IPS DF 6.9 (cell line): Measurements from ENCODE around the gene SRRM2.

ENCODE experiments used
- DNase-seq: peaks from one replicate; pipeline ENCODE4 v3.0.0-alpha.2; 2013; ENCODE audit warnings: low read depth, low spot score
- H3K27ac ChIP-seq: one replicate; pipeline ENCODE4 v1.5.1; 2013; ENCODE audit warnings: low read length, control low read depth
- H3K27me3 ChIP-seq: 2 replicates; pipeline ENCODE4 v1.6.1; 2013; ENCODE audit warnings: mild to moderate bottlenecking, low read length; ENCODE audit not compliant: control insufficient read depth, insufficient read depth
- H3K36me3 ChIP-seq: 2 replicates; pipeline ENCODE4 v1.6.1; 2013; ENCODE audit warnings: low read length; ENCODE audit not compliant: control insufficient read depth, insufficient read depth
- H3K4me1 ChIP-seq: 2 replicates; pipeline ENCODE4 v1.6.1; 2013; ENCODE audit warnings: low read length; ENCODE audit not compliant: control insufficient read depth, insufficient read depth
- H3K4me3 ChIP-seq: 2 replicates; pipeline ENCODE4 v1.5.1; 2013; ENCODE audit warnings: mild to moderate bottlenecking, low read length
- H3K9me3 ChIP-seq: 2 replicates; pipeline ENCODE4 v1.6.1; 2013; ENCODE audit warnings: low read length, inconsistent platforms; ENCODE audit not compliant: control insufficient read depth, insufficient read depth
- WGBS: extraction: QIAGEN DNeasy Blood & Tissue Kit; methylation state at CpG from one replicate; pipeline ENCODE4 v1.1.7; 2013; ENCODE audit warnings: mixed read lengths, missing lambda C conversion rate; ENCODE audit not compliant: insufficient read length, insufficient coverage; 5-methylcytosine and 5-hydroxymethylcytosine counted together

SRRM2 gene

DNA sequence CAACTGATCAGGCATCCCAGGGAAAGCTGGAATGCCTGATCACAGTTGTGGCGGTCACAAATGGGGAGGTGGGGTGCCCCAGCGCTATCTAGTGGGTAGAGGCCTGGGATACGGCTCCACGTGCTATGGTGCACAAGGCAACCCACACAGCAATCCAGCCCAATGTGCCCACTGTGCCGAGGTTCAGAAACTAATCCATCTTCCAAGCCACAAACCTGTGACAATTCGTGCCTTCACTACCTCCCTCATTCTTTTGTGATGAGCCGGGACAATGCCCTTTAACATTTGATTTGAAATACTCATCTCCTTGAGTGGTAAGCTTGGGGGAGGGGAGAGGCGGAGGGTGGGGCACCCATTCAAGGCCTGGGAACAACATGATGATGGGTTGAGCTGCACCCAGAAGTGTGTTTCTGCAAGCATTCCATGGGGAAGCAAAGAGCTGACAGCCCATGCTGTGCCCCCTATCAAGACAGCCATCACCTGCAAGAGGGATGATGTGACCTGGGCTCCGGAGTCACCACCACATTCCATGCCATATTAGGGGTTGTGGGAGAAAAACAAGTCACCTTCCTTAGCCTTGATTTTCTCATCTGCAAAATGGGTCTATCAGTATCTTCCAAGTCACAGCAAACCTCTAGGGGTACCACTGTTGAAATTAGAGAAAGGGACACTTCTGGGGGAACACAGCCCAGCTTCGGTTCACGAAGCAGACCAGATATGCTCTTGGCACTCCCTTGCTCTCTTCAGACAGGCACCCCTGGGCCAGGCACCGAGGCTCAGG is 20.9 kb downstream of the SRRM2 start:
- peaks cover 46% of the 10 kb centered on the region for H3K36me3 ChIP-seq
- WGBS = no CpG with 5 or more reads among the region's 12 CpGs

DNA sequence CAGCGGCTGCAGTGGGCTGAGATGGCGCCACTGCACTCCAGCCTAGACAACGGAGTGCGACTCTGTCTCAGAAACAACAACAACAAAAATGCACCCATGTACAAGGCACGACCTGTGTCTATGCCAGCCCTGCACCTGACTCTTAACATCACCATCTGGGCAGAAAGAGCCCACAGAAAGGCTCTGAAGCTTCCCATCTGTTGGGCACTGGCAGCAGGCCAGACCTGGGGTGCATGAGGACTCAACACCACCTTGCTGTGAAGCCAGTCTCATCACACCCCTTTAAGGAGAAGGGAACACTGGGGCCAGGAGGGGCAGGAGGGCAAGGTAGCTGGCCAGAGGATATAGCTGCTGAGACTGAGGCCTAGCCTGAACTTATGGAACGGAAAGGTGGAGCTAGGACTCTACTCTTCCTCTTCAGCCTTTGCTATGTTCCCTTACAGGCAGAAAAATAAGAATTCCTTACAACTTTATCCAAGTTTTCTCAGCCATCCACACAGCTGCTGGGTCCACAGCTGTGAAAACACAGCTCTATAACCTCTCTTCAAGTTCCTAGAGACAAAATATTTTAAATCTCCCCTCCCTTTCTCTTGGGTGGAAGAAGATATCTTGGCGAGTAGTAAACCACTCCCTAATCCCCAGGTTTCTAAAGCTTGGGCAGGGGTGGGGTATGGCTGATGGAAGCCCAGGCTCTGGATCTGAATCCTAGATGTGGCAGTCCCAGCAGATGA is 21.9 kb downstream of the SRRM2 start:
- Histone ChIP-seq H3K27me3 (no peaks in the 10 kb centered on the region), H3K27ac (no peak overlapping the region), H3K9me3 (no peaks in the 10 kb centered on the region), H3K4me1 (peaks cover 5% of the 10 kb centered on the region), H3K36me3 (peaks cover 37% of the 10 kb centered on the region), H3K4me3 (no peak overlapping the region)
- WGBS = no CpG with 5 or more reads among the region's 7 CpGs
- no peak for DNase-seq

More for the DNA sequence above, 20.9 kb downstream of the SRRM2 start:
- H3K9me3 ChIP-seq = no peaks in the 10 kb centered on the region
- DNase-seq = no peak
- no peak overlapping the region for H3K27ac ChIP-seq
- H3K4me1 ChIP-seq = no peaks in the 10 kb centered on the region; the same call in none of the 2 replicates
- no peaks in the 10 kb centered on the region for H3K27me3 ChIP-seq
- H3K4me3 ChIP-seq = no peak overlapping the region

DNA sequence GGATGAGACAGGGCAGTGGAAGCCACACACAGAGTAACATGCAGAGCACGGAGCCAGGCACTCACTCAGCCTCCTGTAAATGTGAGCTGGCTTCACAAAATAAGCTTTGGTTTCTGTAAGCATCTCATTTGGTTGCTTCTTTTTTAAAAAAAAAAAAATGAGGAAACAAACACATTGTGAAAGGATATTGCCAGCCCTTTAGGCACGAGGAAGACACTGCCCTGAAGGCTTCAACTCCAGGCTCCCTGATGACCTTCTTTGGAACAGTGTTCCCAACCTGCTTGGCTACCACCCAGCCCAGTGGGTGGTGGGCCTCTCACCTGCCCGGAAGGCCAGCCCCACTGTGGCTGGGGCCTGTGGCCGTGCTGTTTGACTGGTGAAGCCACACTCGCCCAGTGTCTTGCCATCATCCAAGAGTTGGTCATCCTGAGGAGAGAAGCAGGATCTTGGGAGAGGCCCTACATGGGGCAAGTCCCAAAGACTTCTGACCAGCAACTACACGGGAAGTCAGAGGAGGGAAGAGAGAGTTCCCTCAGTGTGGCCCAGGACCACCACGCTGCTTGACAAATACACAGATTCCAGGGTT is 22.8 kb downstream of the SRRM2 start:
- Histone ChIP-seq H3K4me1 (peaks cover 5% of the 10 kb centered on the region), H3K27me3 (no peaks in the 10 kb centered on the region), H3K9me3 (no peaks in the 10 kb centered on the region), H3K4me3 (no peak overlapping the region), H3K27ac (no peak overlapping the region), H3K36me3 (peaks cover 28% of the 10 kb centered on the region)
- DNase-seq = no peak
- no CpG with 5 or more reads among the region's 7 CpGs for WGBS

DNA sequence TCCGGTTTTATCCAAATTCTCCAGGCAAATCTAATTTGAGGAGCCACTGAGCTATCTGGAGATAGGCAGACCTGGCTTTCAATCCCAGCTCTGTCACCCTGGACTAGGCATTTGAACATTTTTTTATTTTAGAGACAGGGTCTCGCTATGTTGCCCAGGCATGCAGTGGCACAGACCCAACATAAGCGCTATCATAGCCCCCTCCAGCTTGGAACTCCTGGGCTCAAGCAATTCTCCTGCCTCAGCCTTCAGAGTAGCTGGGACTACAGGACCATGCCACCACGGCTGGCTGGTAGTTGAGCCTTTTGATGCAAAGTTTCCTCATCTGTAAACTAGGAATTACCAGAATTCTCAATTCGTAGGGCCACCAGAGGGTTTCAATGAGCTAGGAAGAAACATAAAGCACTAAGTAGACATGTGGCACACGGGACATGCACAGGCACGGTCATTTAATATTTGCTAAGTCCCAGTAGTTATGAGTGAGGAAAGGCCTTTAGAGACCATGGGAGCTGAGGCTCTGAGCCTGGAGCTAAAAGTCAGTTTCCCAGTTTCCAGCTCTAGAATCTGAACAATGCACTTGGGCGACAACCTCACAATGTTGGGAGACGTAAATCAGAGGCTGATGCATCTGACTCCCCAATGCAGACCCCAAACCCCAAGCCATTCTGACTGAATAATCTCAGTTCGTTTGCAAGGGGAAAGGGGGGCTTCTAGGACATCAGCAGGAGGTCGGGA is 23.5 kb downstream of the SRRM2 start:
- peaks cover 22% of the 10 kb centered on the region for H3K36me3 ChIP-seq
- H3K9me3 ChIP-seq = no peaks in the 10 kb centered on the region
- H3K4me1 ChIP-seq = peaks cover 5% of the 10 kb centered on the region
- H3K4me3 ChIP-seq = peak overlapping the region; percentile 95; the same call in 1 of the 2 replicates
- no CpG with 5 or more reads among the region's 11 CpGs for WGBS
- no peaks in the 10 kb centered on the region for H3K27me3 ChIP-seq
- H3K27ac ChIP-seq = no peak overlapping the region
- DNase-seq = no peak

DNA sequence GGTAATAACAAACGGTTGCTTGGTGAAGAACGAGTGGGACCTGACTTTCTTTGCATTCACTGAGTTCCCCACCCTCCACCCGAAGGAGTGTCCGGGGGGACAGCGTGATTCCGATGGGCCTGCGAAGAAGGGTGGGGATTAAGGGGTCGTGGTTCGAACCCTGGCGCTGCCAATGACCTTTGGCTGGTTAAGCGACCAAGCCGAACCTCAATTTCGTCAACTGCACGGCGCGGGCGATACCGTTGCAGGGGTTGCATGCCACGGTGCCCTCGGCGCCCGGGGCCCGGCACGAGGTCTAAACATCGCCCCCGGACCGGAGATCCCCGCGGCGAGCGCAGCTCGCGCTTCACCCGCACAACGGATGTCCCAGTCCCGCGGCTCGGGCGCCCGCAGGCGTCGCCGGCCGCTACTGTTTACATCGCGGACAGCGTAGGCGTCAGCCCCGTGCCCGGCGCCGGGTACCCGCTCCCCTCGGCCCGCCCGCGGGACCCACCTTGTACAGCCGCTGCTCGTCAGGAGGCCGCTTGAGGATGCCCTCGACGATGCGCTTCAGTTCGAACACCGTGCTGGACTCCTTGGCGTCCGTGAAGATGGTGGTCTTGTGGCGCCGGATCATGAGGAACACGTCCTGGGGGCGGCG is 24.2 kb downstream of the SRRM2 start:
- DNase-seq = no peak
- no CpG with 5 or more reads among the region's 72 CpGs for WGBS
- Histone ChIP-seq H3K4me1 (peaks cover 5% of the 10 kb centered on the region), H3K27ac (no peak overlapping the region), H3K27me3 (no peaks in the 10 kb centered on the region), H3K36me3 (peaks cover 15% of the 10 kb centered on the region), H3K9me3 (no peaks in the 10 kb centered on the region), H3K4me3 (peak overlapping the region; percentile 95)

DNA sequence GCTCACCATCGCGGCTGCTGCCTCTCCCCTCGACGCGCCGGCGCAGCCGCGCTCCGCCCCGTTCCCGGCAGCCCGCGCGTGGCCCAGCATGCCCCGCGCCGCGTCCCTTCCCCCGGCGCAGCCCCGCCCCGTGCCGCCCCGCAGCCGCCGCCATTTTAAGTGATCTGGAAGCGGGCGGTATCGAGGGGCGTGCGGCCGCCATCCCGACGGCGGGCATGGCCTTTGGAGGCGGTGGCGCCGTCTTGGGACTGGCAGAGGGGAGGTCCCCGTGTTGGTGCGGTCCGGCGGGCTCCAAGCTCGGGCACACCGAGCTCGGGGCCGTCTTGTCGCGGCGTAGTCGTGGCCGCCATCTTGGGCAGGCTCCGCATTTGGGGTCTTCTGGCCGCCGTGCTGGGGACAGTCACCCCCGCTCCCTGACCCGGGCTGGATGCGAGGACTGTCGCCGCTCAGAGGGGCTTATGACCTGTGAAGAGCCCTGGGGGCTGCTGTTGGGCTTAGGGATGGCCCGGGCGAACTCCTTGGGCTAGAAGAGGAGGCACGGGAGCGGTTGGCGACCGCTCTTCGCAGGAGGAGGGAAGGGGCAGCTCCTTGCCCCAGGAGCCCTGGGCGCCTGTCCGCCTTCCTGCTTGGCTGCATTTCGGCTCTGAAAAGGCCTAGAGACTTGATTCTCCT is 24.9 kb downstream of the SRRM2 start, which contains the start of gene ELOB:
Gene ELOB (minus strand): TSS at position 50 of the 672 bp plus-strand sequence. CDS start 41 bp downstream, at position 9.
- WGBS = no CpG with 5 or more reads among the region's 70 CpGs
- peaks cover 5% of the 10 kb centered on the region for H3K4me1 ChIP-seq
- DNase-seq = no peak
- no peak within 1 kb of the TSS for H3K27ac ChIP-seq
- H3K27me3 ChIP-seq = no peaks in the 10 kb centered on the region
- H3K4me3 ChIP-seq = peak within 1 kb of the TSS; percentile 95
- H3K36me3 ChIP-seq = peaks cover 10% of the 10 kb centered on the region
- no peaks in the 10 kb centered on the region for H3K9me3 ChIP-seq

DNA sequence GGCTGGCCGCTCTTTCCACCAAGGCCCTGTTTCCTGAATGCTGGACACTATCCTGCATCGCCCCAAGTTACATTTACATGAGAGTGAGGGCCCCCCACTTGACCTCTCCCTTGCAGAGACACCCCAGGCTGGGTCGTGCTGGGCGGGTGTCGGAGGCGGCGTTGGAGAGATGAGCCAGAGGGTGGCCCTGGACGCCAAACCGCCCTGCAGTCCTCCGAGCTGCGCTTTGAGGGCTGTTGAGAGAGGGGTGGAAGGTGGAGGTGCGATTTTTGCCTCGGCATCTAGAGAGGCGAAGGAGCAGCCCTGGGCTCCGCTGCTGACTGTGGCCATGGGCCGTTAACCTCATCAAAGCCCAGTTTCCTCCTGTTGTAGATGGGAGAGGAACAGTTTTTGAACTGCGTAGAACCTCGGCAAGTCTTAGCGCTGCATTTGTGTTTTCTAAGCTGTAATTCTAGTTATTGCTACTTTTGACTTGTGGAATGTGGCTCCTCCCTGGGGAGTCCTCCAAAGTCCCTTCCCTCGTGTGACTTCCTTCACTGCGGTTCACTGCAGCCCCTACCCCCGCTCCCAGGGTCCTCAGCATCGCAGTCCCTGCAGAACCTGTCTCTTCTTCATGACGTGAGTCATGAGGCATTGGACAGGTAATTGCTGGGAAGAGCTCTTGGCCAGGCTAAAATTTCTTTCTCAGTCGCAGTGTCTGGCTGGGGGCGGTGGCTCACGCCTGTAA is 25.6 kb downstream of the SRRM2 start:
- Histone ChIP-seq H3K4me1 (peaks cover 5% of the 10 kb centered on the region), H3K27me3 (no peaks in the 10 kb centered on the region), H3K4me3 (peak overlapping the region; percentile 95), H3K36me3 (peaks cover 10% of the 10 kb centered on the region), H3K9me3 (no peaks in the 10 kb centered on the region), H3K27ac (no peak overlapping the region)
- no CpG with 5 or more reads among the region's 27 CpGs for WGBS
- DNase-seq = no peak

DNA sequence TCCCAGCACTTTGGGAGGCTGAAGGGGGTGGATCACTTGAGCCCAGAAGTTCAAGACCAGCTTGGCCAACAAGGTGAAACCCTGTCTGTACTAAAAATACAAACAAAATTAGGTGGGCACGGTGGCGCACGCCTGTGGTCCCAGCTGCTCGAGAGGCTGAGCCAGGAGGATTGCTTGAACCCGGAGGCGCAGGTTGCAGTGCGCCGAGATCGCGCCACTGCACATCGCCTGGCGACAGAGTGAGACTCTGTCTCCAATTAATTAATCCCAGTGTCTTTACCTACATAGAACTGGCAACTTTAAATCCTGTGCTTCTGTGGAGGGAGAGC is 26.2 kb downstream of the SRRM2 start:
- Histone ChIP-seq H3K4me1 (peaks cover 5% of the 10 kb centered on the region), H3K9me3 (no peaks in the 10 kb centered on the region), H3K27me3 (no peaks in the 10 kb centered on the region), H3K27ac (no peak overlapping the region), H3K36me3 (peaks cover 10% of the 10 kb centered on the region), H3K4me3 (no peak overlapping the region; the same call in 1 of the 2 replicates)
- DNase-seq = no peak
- no CpG with 5 or more reads among the region's 12 CpGs for WGBS

DNA sequence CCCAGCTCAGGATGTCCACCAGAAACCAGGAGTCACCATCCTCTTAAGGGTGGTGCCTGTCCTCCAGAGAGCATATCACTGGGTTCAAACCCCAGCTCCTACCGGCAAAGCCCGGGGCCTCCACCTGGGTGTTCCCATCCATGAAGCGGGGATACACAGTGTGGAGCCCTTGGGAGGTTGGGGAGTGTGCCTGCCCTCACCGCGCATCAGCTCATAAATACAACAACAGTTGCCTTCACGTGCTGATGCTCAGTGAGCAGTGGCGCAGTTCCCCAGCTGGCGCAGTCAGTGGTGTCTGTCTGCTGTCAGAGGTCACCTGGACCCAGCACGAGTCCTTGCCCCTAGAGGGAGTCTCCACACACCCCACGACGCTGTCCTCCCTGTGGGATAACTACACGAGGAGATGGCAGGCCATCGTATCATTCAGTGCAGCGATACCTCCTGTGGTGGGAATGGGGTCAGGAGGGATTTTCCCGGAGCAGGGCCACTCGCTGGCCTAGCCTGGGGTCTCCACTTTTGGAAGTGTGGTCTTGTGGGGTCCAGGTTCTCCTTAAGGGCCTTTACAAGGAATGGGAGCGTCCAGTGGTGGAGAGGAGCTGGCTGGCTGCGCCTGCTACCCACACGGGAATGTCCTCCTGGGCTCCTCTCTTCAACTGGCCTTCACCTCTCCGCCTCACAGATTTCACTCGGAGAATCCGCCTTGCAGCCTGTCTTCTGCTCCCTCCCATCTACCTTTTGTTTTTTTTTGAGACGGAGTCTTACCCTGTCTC is 26.9 kb downstream of the SRRM2 start:
- peaks cover 5% of the 10 kb centered on the region for H3K4me1 ChIP-seq
- no peaks in the 10 kb centered on the region for H3K9me3 ChIP-seq
- DNase-seq = no peak
- no CpG with 5 or more reads among the region's 23 CpGs for WGBS
- no peaks in the 10 kb centered on the region for H3K27me3 ChIP-seq
- peaks cover 7% of the 10 kb centered on the region for H3K36me3 ChIP-seq
- H3K27ac ChIP-seq = no peak overlapping the region
- H3K4me3 ChIP-seq = no peak overlapping the region
